ENCODE results near the gene SEM1. TPM values are rescaled to one million over a fixed set of nuclear protein-coding genes. Genes with fewer than 3 reads are reported as not detected.

Gene SEM1
- total RNA-seq, 1 donor from 2014 or later, result 82.9 TPM

DNA sequence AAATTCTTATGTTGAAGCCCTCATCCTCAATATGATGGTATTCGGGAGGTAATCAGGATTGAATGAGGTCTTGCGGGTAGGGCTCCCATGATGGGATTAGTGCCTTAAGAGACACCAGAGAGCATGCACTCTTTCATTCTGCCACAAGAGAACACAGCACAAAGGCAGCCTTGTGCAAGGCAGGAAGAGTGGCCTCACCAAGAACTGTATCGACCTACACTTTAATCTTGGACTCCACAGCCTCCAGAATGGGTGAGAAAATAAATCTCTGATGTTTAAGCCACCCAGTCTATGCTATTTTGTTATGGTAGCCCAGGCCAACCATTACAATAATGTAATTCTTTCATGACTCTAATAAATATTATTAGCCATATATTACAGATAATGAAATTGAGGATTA lies 8.4 kb downstream of the SEM1 start:
- DNase-seq (ENCODE audit: low read depth in 2 of 2), result no peak

GRCh38 chr7:96700516-96700915 lies 9.1 kb downstream of the SEM1 start:
- DNase-seq (ENCODE audit: low read depth in 2 of 2), result no peak

GRCh38 chr7:96699219-96699871 lies 10.3 kb downstream of the SEM1 start:
- DNase-seq (ENCODE audit: low read depth in 2 of 2), result no peak

GRCh38 chr7:96698449-96698848 lies 11.2 kb downstream of the SEM1 start:
- DNase-seq (ENCODE audit: low read depth in 2 of 2), result peak in 1 of 2 donors; percentile 67

DNA sequence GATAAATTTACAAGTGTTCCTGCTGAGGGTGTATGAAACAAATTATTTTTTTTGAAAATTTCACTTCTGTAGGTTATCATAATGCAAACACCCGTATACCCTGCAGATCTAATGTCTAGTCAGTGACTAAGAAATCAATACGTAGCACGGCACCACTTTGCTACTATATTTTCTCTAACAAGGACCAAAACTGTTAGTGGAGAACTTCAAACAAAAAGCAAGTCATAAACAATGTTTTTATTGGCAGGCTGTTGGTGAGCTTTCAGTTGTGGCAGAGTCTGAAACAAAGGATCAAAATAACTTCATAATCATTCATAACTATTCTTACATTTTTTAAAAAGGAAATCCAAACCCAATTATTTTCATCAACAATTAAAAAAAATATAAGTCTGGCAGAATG lies 11.8 kb downstream of the SEM1 start:
- DNase-seq (ENCODE audit: low read depth in 2 of 2), result peak in 1 of 2 donors; percentile 60

- DNase-seq (ENCODE audit: low read depth in 2 of 2), result no peak
These were observed 14.1 kb downstream of the SEM1 start for GRCh38 chr7:96695581-96695980.

GRCh38 chr7:96694082-96694481 lies 15.6 kb downstream of the SEM1 start:
- no peak for DNase-seq (ENCODE audit: low read depth in 2 of 2)

DNA sequence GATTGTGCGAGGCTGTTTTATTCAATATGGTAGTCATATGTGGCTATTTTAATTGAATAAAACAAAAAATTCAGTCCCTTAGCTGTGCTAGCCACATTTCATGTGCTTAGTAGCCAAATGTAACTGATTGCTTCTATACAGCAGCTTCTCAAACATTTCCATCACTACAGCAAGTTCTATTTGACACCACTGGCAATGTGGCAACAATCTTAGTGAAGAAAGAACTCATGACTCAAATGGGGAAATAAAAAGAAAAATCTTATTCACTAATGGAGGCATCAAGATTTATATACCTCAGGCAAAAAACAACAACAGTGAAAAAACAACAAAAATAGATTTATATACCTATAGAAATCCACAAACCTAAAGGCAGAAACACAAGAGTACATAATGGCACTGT lies 17.9 kb downstream of the SEM1 start:
- no peak for DNase-seq (ENCODE audit: low read depth in 2 of 2)

GRCh38 chr7:96689414-96689813 lies 20.2 kb downstream of the SEM1 start:
- DNase-seq (ENCODE audit: low read depth in 2 of 2), result no peak

DNA sequence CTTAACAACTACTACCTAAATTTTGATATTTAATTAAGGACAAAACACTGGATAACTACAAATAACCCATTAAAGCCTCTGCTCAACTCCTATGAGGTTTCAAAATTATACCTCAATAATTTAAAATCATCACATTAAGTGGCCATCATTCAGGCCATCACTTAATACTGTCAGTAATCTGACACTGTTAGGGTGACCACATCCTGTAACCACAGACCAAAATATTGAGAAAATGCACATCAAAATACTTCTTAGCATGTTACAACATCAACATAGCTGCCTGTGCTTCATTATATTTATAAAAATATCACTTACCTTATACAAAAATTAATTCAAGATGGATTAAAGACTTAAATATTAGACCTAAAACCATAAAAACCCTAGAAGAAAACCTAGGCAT lies 23.3 kb downstream of the SEM1 start:
- DNase-seq (ENCODE audit: low read depth in 2 of 2), result no peak

GRCh38 chr7:96685755-96686154 lies 23.9 kb downstream of the SEM1 start:
- no peak for DNase-seq (ENCODE audit: low read depth in 2 of 2)

DNA sequence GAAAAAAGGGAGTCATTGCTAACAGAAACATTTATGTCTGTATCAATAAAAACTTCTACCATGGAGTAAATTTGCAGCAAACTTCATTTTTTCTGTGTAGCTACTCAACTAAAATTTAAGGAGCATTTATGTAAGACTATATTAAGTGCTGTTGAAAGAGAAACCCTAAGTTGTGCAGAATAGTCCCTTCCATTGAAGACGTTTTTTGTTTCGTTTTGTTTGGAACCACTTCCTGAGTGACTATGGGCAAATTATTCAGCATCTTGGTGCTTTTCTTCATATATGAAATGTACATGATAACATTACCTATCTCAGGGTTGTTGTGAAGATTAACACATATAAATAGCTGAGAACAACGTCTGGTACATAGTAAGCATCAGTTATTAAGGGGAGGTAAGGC lies 24.3 kb downstream of the SEM1 start:
- DNase-seq (ENCODE audit: low read depth in 2 of 2), result no peak

DNA sequence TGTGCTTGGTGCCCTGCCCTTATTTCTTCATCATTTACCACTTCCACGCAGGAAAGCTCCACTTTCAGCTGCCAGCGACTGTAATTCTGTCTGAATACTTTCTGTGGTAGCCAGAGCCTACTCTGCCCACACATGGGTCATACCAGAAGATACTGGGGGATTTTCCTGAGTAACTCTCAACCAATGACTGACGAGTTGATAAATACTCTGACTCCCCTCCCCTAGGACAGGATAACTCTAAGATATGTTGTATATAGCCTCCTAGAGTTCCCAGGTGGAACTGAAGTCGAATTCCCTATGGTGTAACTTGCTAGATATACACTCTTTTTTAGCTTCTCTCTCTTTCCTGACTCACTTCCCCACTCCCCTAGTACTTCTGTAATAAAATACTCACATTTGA lies 29.8 kb downstream of the SEM1 start:
- DNase-seq (ENCODE audit: low read depth in 2 of 2), result no peak

- DNase-seq (ENCODE audit: low read depth in 2 of 2), result no peak
These were observed 32.7 kb downstream of the SEM1 start for GRCh38 chr7:96676919-96677318.

DNA sequence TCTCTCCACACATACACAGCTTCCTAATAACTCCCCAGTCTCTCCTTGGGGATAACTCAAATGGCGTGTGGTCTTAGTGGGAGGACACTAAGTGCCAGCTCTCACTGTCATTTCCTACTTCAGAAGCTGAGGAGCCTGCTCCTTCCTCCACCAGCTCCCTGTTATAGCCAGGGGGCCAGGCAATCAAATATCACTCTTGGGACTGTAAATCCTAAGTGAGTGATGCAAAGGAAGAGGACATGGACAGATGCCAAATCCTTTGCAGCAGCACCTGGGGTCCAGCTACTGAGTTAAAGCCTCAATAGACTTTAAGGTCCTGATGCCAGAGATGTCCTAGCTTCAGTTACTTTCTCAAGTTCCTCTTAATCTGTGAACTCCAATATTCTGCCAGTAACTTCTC lies 34.1 kb downstream of the SEM1 start:
- DNase-seq (ENCODE audit: low read depth in 2 of 2), result peak; percentile 12 to 55

- DNase-seq (ENCODE audit: low read depth in 2 of 2), result peak; percentile 75 to 79
These were observed 35.1 kb downstream of the SEM1 start for GRCh38 chr7:96674565-96674964.

GRCh38 chr7:96671854-96672253 lies 37.8 kb downstream of the SEM1 start:
- no peak for DNase-seq (ENCODE audit: low read depth in 2 of 2)

- no peak for DNase-seq (ENCODE audit: low read depth in 2 of 2)
These were observed 39.0 kb downstream of the SEM1 start for GRCh38 chr7:96670338-96671289.

GRCh38 chr7:96669812-96670211 lies 39.8 kb downstream of the SEM1 start:
- DNase-seq (ENCODE audit: low read depth in 2 of 2), result no peak

DNA sequence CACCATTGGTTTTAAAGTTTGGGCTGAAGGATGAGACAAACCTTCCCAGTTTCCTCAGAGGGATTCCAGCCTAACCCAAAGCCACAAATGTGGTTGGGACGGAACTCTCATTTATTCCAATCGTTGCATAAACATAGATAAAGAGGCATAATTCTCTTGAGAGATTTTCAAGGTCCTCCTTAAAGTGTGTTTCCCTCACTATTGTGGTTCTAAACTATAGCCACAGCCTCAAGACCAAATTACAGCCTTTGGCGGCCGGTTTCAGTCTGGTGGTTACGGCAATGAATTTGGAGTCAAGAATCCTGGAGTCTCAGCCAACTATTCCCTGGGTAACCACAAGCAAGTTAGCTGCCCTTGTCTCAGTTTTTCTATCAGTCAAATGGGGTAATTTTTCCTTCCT lies 42.6 kb downstream of the SEM1 start:
- DNase-seq (ENCODE audit: low read depth in 2 of 2), result no peak

- DNase-seq (ENCODE audit: low read depth in 2 of 2), result no peak
These were observed 44.0 kb downstream of the SEM1 start for GRCh38 chr7:96665689-96666088.

- DNase-seq (ENCODE audit: low read depth in 2 of 2), result no peak
These were observed 44.9 kb downstream of the SEM1 start for GRCh38 chr7:96664793-96665192.
